ENCODE results near the gene AOAH. TPM values are rescaled to one million over a fixed set of nuclear protein-coding genes. Genes with fewer than 3 reads are reported as not detected.

The AOAH gene
- total RNA-seq, 1 donor from 2014 or later = not detected

- DNase-seq (ENCODE audit: low read depth in 2 of 2) = no peak
Measured at GRCh38 chr7:36602934-36603887, 121.1 kb downstream of the AOAH start.

- no peak for DNase-seq (ENCODE audit: low read depth in 2 of 2)
Measured at GRCh38 chr7:36602511-36602910, 121.8 kb downstream of the AOAH start.

GRCh38 chr7:36601601-36602000, 122.7 kb downstream of the AOAH start:
- no peak for DNase-seq (ENCODE audit: low read depth in 2 of 2)

GRCh38 chr7:36600869-36601530, 123.3 kb downstream of the AOAH start:
- peak; percentile 10 to 40 for DNase-seq (ENCODE audit: low read depth in 2 of 2)

- DNase-seq (ENCODE audit: low read depth in 2 of 2) = no peak
Measured at GRCh38 chr7:36600314-36600682, 124.0 kb downstream of the AOAH start.

- no peak for DNase-seq (ENCODE audit: low read depth in 2 of 2)
Measured at GRCh38 chr7:36599645-36600313, 124.5 kb downstream of the AOAH start.

- no peak for DNase-seq (ENCODE audit: low read depth in 2 of 2)
Measured at GRCh38 chr7:36598054-36598674, 126.1 kb downstream of the AOAH start.

GRCh38 chr7:36597090-36597773, 127.1 kb downstream of the AOAH start:
- DNase-seq (ENCODE audit: low read depth in 2 of 2) = no peak

GRCh38 chr7:36594445-36594844, 129.8 kb downstream of the AOAH start:
- no peak for DNase-seq (ENCODE audit: low read depth in 2 of 2)

- no peak for DNase-seq (ENCODE audit: low read depth in 2 of 2)
Measured at GRCh38 chr7:36591636-36592035, 132.7 kb downstream of the AOAH start.

GRCh38 chr7:36589391-36589790, 134.9 kb downstream of the AOAH start:
- DNase-seq (ENCODE audit: low read depth in 2 of 2) = no peak

GRCh38 chr7:36583318-36583717, 141.0 kb downstream of the AOAH start:
- DNase-seq (ENCODE audit: low read depth in 2 of 2) = no peak

- no peak for DNase-seq (ENCODE audit: low read depth in 2 of 2)
Measured at GRCh38 chr7:36575832-36576231, 148.5 kb downstream of the AOAH start.

- no peak for DNase-seq (ENCODE audit: low read depth in 2 of 2)
Measured at GRCh38 chr7:36573066-36573465, 151.2 kb downstream of the AOAH start.

GRCh38 chr7:36571190-36571560, 153.1 kb downstream of the AOAH start:
- DNase-seq (ENCODE audit: low read depth in 2 of 2) = no peak

GRCh38 chr7:36570528-36571189, 153.6 kb downstream of the AOAH start:
- no peak for DNase-seq (ENCODE audit: low read depth in 2 of 2)

- DNase-seq (ENCODE audit: low read depth in 2 of 2) = no peak
Measured at GRCh38 chr7:36568452-36568849, 155.8 kb downstream of the AOAH start.

GRCh38 chr7:36567699-36568451, 156.4 kb downstream of the AOAH start:
- DNase-seq (ENCODE audit: low read depth in 2 of 2) = no peak

- DNase-seq (ENCODE audit: low read depth in 2 of 2) = no peak
Measured at GRCh38 chr7:36565792-36566356, 158.4 kb downstream of the AOAH start.

GRCh38 chr7:36564489-36564888, 159.8 kb downstream of the AOAH start:
- DNase-seq (ENCODE audit: low read depth in 2 of 2) = no peak
